RWPE2 (cell line): ENCODE data around the gene GID8.

Experiments used
- ATAC-seq: fragments of 200-7000 bp; cut with Tn5 transposase; 3 replicates; pipeline ENCODE4 v1.9.1; 2021; ENCODE audit warnings: low read depth
- DNase-seq: peaks from one replicate; pipeline ENCODE4 v3.0.0-alpha.2; 2020; ENCODE audit warnings: low spot score
- H3K27ac ChIP-seq: fragments of 450-650 bp; 2 replicates; pipeline ENCODE4 v1.5.1; 2017; ENCODE audit warnings: mild to moderate bottlenecking; ENCODE audit not compliant: poor library complexity, severe bottlenecking
- H3K27me3 ChIP-seq: fragments of 250-450 bp; sonication (Bioruptor Pico); 2 replicates; pipeline ENCODE4 v1.5.1; 2021; ENCODE audit warnings: mild to moderate bottlenecking, moderate library complexity; ENCODE audit not compliant: insufficient read depth, poor library complexity, severe bottlenecking
- H3K36me3 ChIP-seq: fragments of 250-450 bp; sonication (Bioruptor Pico); 2 replicates; pipeline ENCODE4 v1.5.1; 2020; ENCODE audit warnings: low read depth, mild to moderate bottlenecking, moderate library complexity
- H3K4me1 ChIP-seq: fragments of 250-450 bp; sonication (Bioruptor Pico); 2 replicates; pipeline ENCODE4 v1.5.1; 2021; ENCODE audit warnings: mild to moderate bottlenecking, moderate library complexity; ENCODE audit not compliant: insufficient read depth, poor library complexity, severe bottlenecking
- H3K4me3 ChIP-seq: fragments of 250-450 bp; sonication (Bioruptor Pico); 2 replicates; pipeline ENCODE4 v1.5.1; 2021; ENCODE audit warnings: mild to moderate bottlenecking, moderate library complexity; ENCODE audit not compliant: severe bottlenecking
- H3K9me3 ChIP-seq: fragments of 250-450 bp; sonication (Bioruptor Pico); 2 replicates; pipeline ENCODE4 v1.5.1; 2021; ENCODE audit warnings: mild to moderate bottlenecking, moderate library complexity; ENCODE audit not compliant: severe bottlenecking
- TF ChIP-seq, protein P1 (sequence below): fragments of 450-650 bp; IDR thresholded peaks from one replicate; pipeline ENCODE4 v1.5.1; 2017; ENCODE audit warnings: mild to moderate bottlenecking, moderate library complexity; ENCODE audit not compliant: poor library complexity, severe bottlenecking

The GID8 gene

DNA sequence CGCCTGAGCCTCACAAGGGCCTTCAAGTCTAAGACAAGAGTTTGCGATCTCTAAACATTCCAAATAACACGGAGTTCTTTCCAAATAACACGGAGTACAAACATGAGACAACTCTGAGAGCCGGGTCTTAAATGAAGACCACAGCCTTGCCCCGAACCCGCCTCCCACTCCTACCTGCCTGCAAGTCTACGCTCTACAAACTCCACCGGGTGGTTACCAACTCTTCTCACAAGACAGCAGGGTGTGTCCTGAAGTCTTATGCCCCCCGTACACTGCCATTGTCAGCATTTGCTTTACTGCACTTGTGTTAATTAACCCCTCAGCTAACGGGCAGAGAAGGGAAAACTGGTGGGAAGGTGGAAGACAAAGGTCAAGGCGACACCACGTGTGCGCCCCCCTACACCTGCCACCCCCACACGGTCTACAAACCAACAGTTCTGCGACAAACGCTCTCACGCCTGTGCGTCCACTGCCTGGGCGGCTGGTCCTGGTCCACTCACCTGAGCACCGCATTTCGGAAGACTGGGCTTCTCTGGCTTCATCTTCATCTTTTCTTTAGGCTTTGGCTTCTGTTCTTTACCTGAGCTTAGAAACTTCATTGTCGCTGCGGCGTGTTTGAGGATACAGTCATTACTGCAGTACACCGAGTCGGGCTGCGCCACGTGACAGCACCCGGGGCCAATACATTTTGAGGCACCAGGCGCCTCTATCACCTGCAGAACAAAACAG is 31.1 kb upstream of the GID8 start:
- TF ChIP-seq, protein P1, sequence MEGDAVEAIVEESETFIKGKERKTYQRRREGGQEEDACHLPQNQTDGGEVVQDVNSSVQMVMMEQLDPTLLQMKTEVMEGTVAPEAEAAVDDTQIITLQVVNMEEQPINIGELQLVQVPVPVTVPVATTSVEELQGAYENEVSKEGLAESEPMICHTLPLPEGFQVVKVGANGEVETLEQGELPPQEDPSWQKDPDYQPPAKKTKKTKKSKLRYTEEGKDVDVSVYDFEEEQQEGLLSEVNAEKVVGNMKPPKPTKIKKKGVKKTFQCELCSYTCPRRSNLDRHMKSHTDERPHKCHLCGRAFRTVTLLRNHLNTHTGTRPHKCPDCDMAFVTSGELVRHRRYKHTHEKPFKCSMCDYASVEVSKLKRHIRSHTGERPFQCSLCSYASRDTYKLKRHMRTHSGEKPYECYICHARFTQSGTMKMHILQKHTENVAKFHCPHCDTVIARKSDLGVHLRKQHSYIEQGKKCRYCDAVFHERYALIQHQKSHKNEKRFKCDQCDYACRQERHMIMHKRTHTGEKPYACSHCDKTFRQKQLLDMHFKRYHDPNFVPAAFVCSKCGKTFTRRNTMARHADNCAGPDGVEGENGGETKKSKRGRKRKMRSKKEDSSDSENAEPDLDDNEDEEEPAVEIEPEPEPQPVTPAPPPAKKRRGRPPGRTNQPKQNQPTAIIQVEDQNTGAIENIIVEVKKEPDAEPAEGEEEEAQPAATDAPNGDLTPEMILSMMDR: no peak
- no peak for ATAC-seq
- Histone ChIP-seq H3K4me3 (no peak overlapping the region), H3K27me3 (no peaks in the 10 kb centered on the region), H3K36me3 (peaks cover 100% of the 10 kb centered on the region), H3K27ac (no peak overlapping the region), H3K4me1 (no peaks in the 10 kb centered on the region), H3K9me3 (no peaks in the 10 kb centered on the region)
- peak; percentile 73 for DNase-seq

GRCh38 chr20:62907384-62908317 is 30.3 kb upstream of the GID8 start:
- TF ChIP-seq, protein P1: peak; percentile 78
- H3K36me3 ChIP-seq: peaks cover 100% of the 10 kb centered on the region
- H3K9me3 ChIP-seq: no peaks in the 10 kb centered on the region
- H3K4me1 ChIP-seq: no peaks in the 10 kb centered on the region
- ATAC-seq (no peak), DNase-seq (peak; percentile 79)
- no peak overlapping the region for H3K4me3 ChIP-seq
- H3K27me3 ChIP-seq: no peaks in the 10 kb centered on the region
- no peak overlapping the region for H3K27ac ChIP-seq

GRCh38 chr20:62908971-62909791 is 28.8 kb upstream of the GID8 start:
- ATAC-seq (no peak), DNase-seq (peak; percentile 78)
- no peaks in the 10 kb centered on the region for H3K4me1 ChIP-seq
- no peaks in the 10 kb centered on the region for H3K9me3 ChIP-seq
- no peak overlapping the region for H3K4me3 ChIP-seq
- TF ChIP-seq, protein P1: no peak
- H3K27me3 ChIP-seq: no peaks in the 10 kb centered on the region
- no peak overlapping the region for H3K27ac ChIP-seq
- H3K36me3 ChIP-seq: peaks cover 100% of the 10 kb centered on the region

DNA sequence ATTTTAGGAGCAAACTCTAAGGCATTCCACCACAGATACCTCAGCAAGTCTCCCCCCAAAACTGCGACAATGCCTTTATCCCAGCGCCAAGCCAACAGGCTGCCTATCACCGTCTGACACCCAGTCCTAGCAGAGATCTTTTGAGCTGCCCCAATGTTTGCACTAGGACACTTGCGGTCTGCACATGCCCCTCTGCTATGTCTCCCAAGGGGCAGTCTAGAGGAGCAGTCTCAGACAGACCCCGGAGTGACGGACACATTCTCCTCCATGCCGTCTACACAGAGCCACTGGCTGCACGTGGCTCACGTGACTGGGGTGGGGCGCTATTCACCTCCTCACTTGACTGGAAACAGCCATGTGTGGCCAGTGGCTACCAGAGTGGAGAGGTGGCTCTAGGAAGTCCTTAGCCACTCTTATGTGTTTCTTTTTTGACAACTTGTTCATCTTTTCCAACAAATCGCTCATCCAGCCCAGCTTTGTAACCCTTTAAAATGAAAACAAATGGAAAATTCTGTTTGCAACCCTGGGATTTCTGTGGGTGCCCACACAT is 27.7 kb upstream of the GID8 start:
- Histone ChIP-seq H3K4me3 (no peak overlapping the region), H3K36me3 (peaks cover 100% of the 10 kb centered on the region), H3K9me3 (no peaks in the 10 kb centered on the region), H3K27me3 (no peaks in the 10 kb centered on the region), H3K4me1 (no peaks in the 10 kb centered on the region), H3K27ac (no peak overlapping the region)
- TF ChIP-seq, protein P1: no peak
- ATAC-seq (no peak), DNase-seq (peak; percentile 77)
